ENCODE data around the gene GARIN1A. TPM values are rescaled to one million over a fixed set of nuclear protein-coding genes. Genes with fewer than 3 reads are reported as not detected.
"Not testable (repeated sequence)": the region's sequence is repeated elsewhere in the genome, so short reads cannot be mapped to it uniquely, and the experiment has no call there.

GARIN1A gene
- total RNA-seq, 1 donor from 2014 or later, result 5.9 TPM

- Histone ChIP-seq H3K4me3 (ENCODE audit: insufficient read depth, low read depth, low read length) (no peak overlapping the region), H3K27me3 (ENCODE audit: insufficient read depth, low read length) (no peaks in the 10 kb centered on the region), H3K27ac (ENCODE audit: low read depth, low read length) (no peak overlapping the region), H3K4me2 (ENCODE audit: low read length) (no peak overlapping the region), H3K4me1 (ENCODE audit: insufficient read depth, low read length) (no peaks in the 10 kb centered on the region), H4K20me1 (ENCODE audit: insufficient read depth, low read length) (peaks cover 7% of the 10 kb centered on the region), H3K79me2 (ENCODE audit: insufficient read depth, low read length) (no peaks in the 10 kb centered on the region), H3K36me3 (ENCODE audit: insufficient read depth, low read length) (no peaks in the 10 kb centered on the region), H3K9me3 (ENCODE audit: insufficient read depth, low read depth, low read length) (no peaks in the 10 kb centered on the region), H3K9ac (ENCODE audit: low read length) (no peak overlapping the region), H2AFZ (ENCODE audit: low read depth, low read length) (no peak overlapping the region)
- Mint-ChIP-seq H3K4me3 (ENCODE audit: unreplicated experiment) (no peak overlapping the region), H3K27ac (ENCODE audit: unreplicated experiment) (no peak overlapping the region), H3K36me3 (ENCODE audit: low read depth, unreplicated experiment) (peaks cover 18% of the 10 kb centered on the region), H3K4me1 (ENCODE audit: low read depth, unreplicated experiment) (no peaks in the 10 kb centered on the region), H3K27me3 (ENCODE audit: low read depth, unreplicated experiment) (no peaks in the 10 kb centered on the region), H3K9me3 (ENCODE audit: unreplicated experiment) (no peaks in the 10 kb centered on the region)
- DNase-seq (ENCODE audit: low read depth), result no peak
- FAIRE-seq, result no peak
- TF ChIP-seq CTCF (IDR thresholded peaks at IDR 0.05; ENCODE audit: insufficient read depth, low read depth, low read length), result no peak
- TF ChIP-seq EZH2 (IDR thresholded peaks at IDR 0.05; ENCODE audit: insufficient read depth, low read length), result no peak
Measured at GRCh38 chr7:128676665-128677064, 4.6 kb downstream of the GARIN1A start.

- TF ChIP-seq EZH2 (IDR thresholded peaks at IDR 0.05; ENCODE audit: insufficient read depth, low read length) (no peak), CTCF (IDR thresholded peaks at IDR 0.05; ENCODE audit: insufficient read depth, low read depth, low read length) (no peak)
- no peaks in the 10 kb centered on the region for H3K27me3 Mint-ChIP-seq (ENCODE audit: low read depth, unreplicated experiment)
Measured at GRCh38 chr7:128679920-128680319, 7.8 kb downstream of the GARIN1A start.

GRCh38 chr7:128681794-128682537, 9.9 kb downstream of the GARIN1A start:
- no peak overlapping the region for H3K27ac ChIP-seq (ENCODE audit: low read depth, low read length)
- no peak for FAIRE-seq
- DNase-seq (ENCODE audit: low read depth), result no peak
- peaks cover 37% of the 10 kb centered on the region for H3K36me3 Mint-ChIP-seq (ENCODE audit: low read depth, unreplicated experiment)
- no peak overlapping the region for H3K27ac Mint-ChIP-seq (ENCODE audit: unreplicated experiment)
- no peak overlapping the region for H3K9ac ChIP-seq (ENCODE audit: low read length)
- no peaks in the 10 kb centered on the region for H3K9me3 ChIP-seq (ENCODE audit: insufficient read depth, low read depth, low read length)
- H2AFZ ChIP-seq (ENCODE audit: low read depth, low read length), result no peak overlapping the region
- no peaks in the 10 kb centered on the region for H3K4me1 ChIP-seq (ENCODE audit: insufficient read depth, low read length)
- TF ChIP-seq EZH2 (IDR thresholded peaks at IDR 0.05; ENCODE audit: insufficient read depth, low read length) (no peak), CTCF (IDR thresholded peaks at IDR 0.05; ENCODE audit: insufficient read depth, low read depth, low read length) (no peak)
- H4K20me1 ChIP-seq (ENCODE audit: insufficient read depth, low read length), result no peaks in the 10 kb centered on the region
- no peaks in the 10 kb centered on the region for H3K27me3 ChIP-seq (ENCODE audit: insufficient read depth, low read length)
- H3K79me2 ChIP-seq (ENCODE audit: insufficient read depth, low read length), result no peaks in the 10 kb centered on the region
- H3K4me3 ChIP-seq (ENCODE audit: insufficient read depth, low read depth, low read length), result no peak overlapping the region
- H3K4me3 Mint-ChIP-seq (ENCODE audit: unreplicated experiment), result no peak overlapping the region
- no peaks in the 10 kb centered on the region for H3K27me3 Mint-ChIP-seq (ENCODE audit: low read depth, unreplicated experiment)
- peaks cover under 1% of the 10 kb centered on the region for H3K9me3 Mint-ChIP-seq (ENCODE audit: unreplicated experiment)
- peaks cover 7% of the 10 kb centered on the region for H3K36me3 ChIP-seq (ENCODE audit: insufficient read depth, low read length)
- H3K4me2 ChIP-seq (ENCODE audit: low read length), result no peak overlapping the region
- no peaks in the 10 kb centered on the region for H3K4me1 Mint-ChIP-seq (ENCODE audit: low read depth, unreplicated experiment)

More at GRCh38 chr7:128679920-128680319, 7.8 kb downstream of the GARIN1A start:
- Histone ChIP-seq H3K4me3 (ENCODE audit: insufficient read depth, low read depth, low read length) (no peak overlapping the region), H3K79me2 (ENCODE audit: insufficient read depth, low read length) (no peaks in the 10 kb centered on the region), H3K4me1 (ENCODE audit: insufficient read depth, low read length) (no peaks in the 10 kb centered on the region), H3K4me2 (ENCODE audit: low read length) (no peak overlapping the region), H3K36me3 (ENCODE audit: insufficient read depth, low read length) (peaks cover 6% of the 10 kb centered on the region), H2AFZ (ENCODE audit: low read depth, low read length) (no peak overlapping the region), H3K27me3 (ENCODE audit: insufficient read depth, low read length) (no peaks in the 10 kb centered on the region), H4K20me1 (ENCODE audit: insufficient read depth, low read length) (no peaks in the 10 kb centered on the region), H3K9ac (ENCODE audit: low read length) (no peak overlapping the region), H3K27ac (ENCODE audit: low read depth, low read length) (no peak overlapping the region), H3K9me3 (ENCODE audit: insufficient read depth, low read depth, low read length) (no peaks in the 10 kb centered on the region)
- Mint-ChIP-seq H3K36me3 (ENCODE audit: low read depth, unreplicated experiment) (peaks cover 24% of the 10 kb centered on the region), H3K27ac (ENCODE audit: unreplicated experiment) (no peak overlapping the region), H3K9me3 (ENCODE audit: unreplicated experiment) (no peaks in the 10 kb centered on the region), H3K4me3 (ENCODE audit: unreplicated experiment) (no peak overlapping the region), H3K4me1 (ENCODE audit: low read depth, unreplicated experiment) (no peaks in the 10 kb centered on the region)
- FAIRE-seq, result no peak
- DNase-seq (ENCODE audit: low read depth), result no peak

- not testable (repeated sequence) for H3K27me3 ChIP-seq (ENCODE audit: insufficient read depth, low read length); H3K4me1 Mint-ChIP-seq (ENCODE audit: low read depth, unreplicated experiment); H3K4me2 ChIP-seq (ENCODE audit: low read length); DNase-seq (ENCODE audit: low read depth); H3K4me1 ChIP-seq (ENCODE audit: insufficient read depth, low read length); H3K79me2 ChIP-seq (ENCODE audit: insufficient read depth, low read length); H2AFZ ChIP-seq (ENCODE audit: low read depth, low read length); H3K9me3 Mint-ChIP-seq (ENCODE audit: unreplicated experiment); H3K9ac ChIP-seq (ENCODE audit: low read length); H3K27me3 Mint-ChIP-seq (ENCODE audit: low read depth, unreplicated experiment); H3K27ac ChIP-seq (ENCODE audit: low read depth, low read length); H3K4me3 ChIP-seq (ENCODE audit: insufficient read depth, low read depth, low read length); H3K27ac Mint-ChIP-seq (ENCODE audit: unreplicated experiment); H4K20me1 ChIP-seq (ENCODE audit: insufficient read depth, low read length); H3K4me3 Mint-ChIP-seq (ENCODE audit: unreplicated experiment); FAIRE-seq; H3K9me3 ChIP-seq (ENCODE audit: insufficient read depth, low read depth, low read length); H3K36me3 ChIP-seq (ENCODE audit: insufficient read depth, low read length)
- H3K36me3 Mint-ChIP-seq (ENCODE audit: low read depth, unreplicated experiment), result peaks cover 49% of the 10 kb centered on the region
Measured at GRCh38 chr7:128683270-128683669, 11.2 kb downstream of the GARIN1A start.

Measured in astrocyte (in vitro differentiated cells and primary cell).